K562 (cell line): ENCODE measurements around the gene RING1. TPM values are rescaled to one million over a fixed set of nuclear protein-coding genes. Genes with fewer than 3 reads are reported as not detected.
A peak's percentile ranks its signal among the peaks of the same experiment; 100 is the strongest.

Source experiments
- CBX3 ChIP-seq, 2 experiments: IDR thresholded peaks; 1 replicate in 1 of 2; 2 replicates in 1 of 2; pipeline ENCODE4 v1.6.1; 2012; ENCODE audit warnings: inconsistent platforms in 2 of 2, low read length in 2 of 2, borderline replicate concordance in 1 of 2, control low read depth in 1 of 2
- ELF2 ChIP-seq: fragments of 250-450 bp; sonication (Bioruptor Pico); IDR thresholded peaks from 2 replicates; pipeline ENCODE4 v1.5.0; 2021; ENCODE audit warnings: mild to moderate bottlenecking
- ETV1 ChIP-seq: fragments of 450-650 bp; conservative IDR thresholded peaks from 2 replicates; pipeline ENCODE4 v1.6.1; 2016; ENCODE audit warnings: missing genetic modification characterization, control low read depth, low read depth, missing compliant biosample characterization
- FOXA1 ChIP-seq: fragments of 450-650 bp; IDR thresholded peaks from 2 replicates; pipeline ENCODE4 v1.6.1; 2016; ENCODE audit warnings: mild to moderate bottlenecking, borderline replicate concordance
- PBX2 ChIP-seq, 2 experiments: IDR thresholded peaks in 1 of 2; conservative IDR thresholded peaks in 1 of 2; 2 replicates each; pipeline ENCODE4 v1.6.1; 2016; ENCODE audit warnings: low read depth in 2 of 2, mild to moderate bottlenecking in 1 of 2, missing compliant biosample characterization in 1 of 2, missing genetic modification characterization in 1 of 2, moderate library complexity in 1 of 2
- POLR3A ChIP-seq: IDR thresholded peaks from 2 replicates; pipeline ENCODE4 v1.6.1; 2011; ENCODE audit warnings: borderline replicate concordance, mild to moderate bottlenecking, moderate library complexity; ENCODE audit not compliant: insufficient read length, insufficient read depth; ENCODE audit errors: extremely low read depth
- PRPF4 ChIP-seq: fragments of 200-400 bp; formaldehyde crosslinking; IDR thresholded peaks from one replicate; pipeline ENCODE4 v1.6.1; 2017; ENCODE audit warnings: low read length, low read depth, mild to moderate bottlenecking; ENCODE audit not compliant: insufficient read depth, poor library complexity, severe bottlenecking
- RCOR1 ChIP-seq, 2 experiments: IDR thresholded peaks; 2 replicates each; pipeline ENCODE4 v1.6.1; 2012; ENCODE audit warnings: low read depth in 2 of 2, low read length in 2 of 2, borderline replicate concordance in 1 of 2, improper control_type of control experiment in 1 of 2
- ZNF175 ChIP-seq: fragments of 200-800 bp; sonication (Bioruptor generic); IDR thresholded peaks from 2 replicates; pipeline ENCODE4 v1.6.1; 2016; ENCODE audit warnings: low read depth, mild to moderate bottlenecking, missing genetic modification characterization, missing compliant biosample characterization
- ZNF217 ChIP-seq: sonication (generic); formaldehyde crosslinking; IDR thresholded peaks from 2 replicates; pipeline ENCODE4 v1.8.0; 2022; ENCODE audit warnings: mild to moderate bottlenecking, missing genetic modification reagents
- ZNF707 ChIP-seq: fragments of 250-450 bp; sonication (Bioruptor Pico); conservative IDR thresholded peaks from 2 replicates; pipeline ENCODE4 v1.8.0; 2022; ENCODE audit warnings: inconsistent platforms, mild to moderate bottlenecking, moderate library complexity
- ZNF77 ChIP-seq: fragments of 250-450 bp; sonication (Bioruptor Pico); IDR thresholded peaks from 2 replicates; pipeline ENCODE4 v1.5.0; 2020
- polyA plus RNA-seq, 8 experiments: library from polyadenylated mRNA; depleted of rRNA in 4 of 8; stranded (reverse) in 5 of 8; unstranded in 3 of 8; fragments of >200 nt; fragmentation: Nextera tagmentation in 2 of 8; fragmentation: Illumina TruSeq in 1 of 8; extraction: Ambion mirVana in 2 of 8; extraction: Trizol in 1 of 8; gene quantifications; 2 replicates each; pipeline versions ENCODE4 v1.2.1 to v1.2.3, GENCODE V29; 2011 to 2014; ENCODE audit warnings: inconsistent platforms in 1 of 8, missing spikeins in 1 of 8
- total RNA-seq, 7 experiments: library from RNA; depleted of rRNA in 6 of 7; stranded (reverse); fragments of >200 nt in 6 of 7; fragmentation: Illumina TruSeq in 2 of 7; extraction: Trizol in 2 of 7; gene quantifications; 2 replicates each; pipeline versions ENCODE4 v1.2.1 to v1.2.3, GENCODE V29; 2011 to 2021; ENCODE audit warnings: low replicate concordance in 1 of 7
- TF ChIP-seq, protein P1 (sequence below), 3 experiments: fragments of 200-800 bp in 1 of 3; fragments of 250-450 bp in 1 of 3; fragments of 450-650 bp in 1 of 3; sonication (Bioruptor Pico) in 1 of 3; sonication (Bioruptor generic) in 1 of 3; formaldehyde crosslinking in 1 of 3; IDR thresholded peaks; 2 replicates each; pipeline versions ENCODE4 v1.6.1 to v1.8.0; 2016 to 2022; ENCODE audit warnings: mild to moderate bottlenecking in 2 of 3, missing genetic modification characterization in 2 of 3, missing compliant biosample characterization in 1 of 3, moderate library complexity in 1 of 3
- TF ChIP-seq, protein P2 (sequence below): fragments of 450-650 bp; IDR thresholded peaks from one replicate; pipeline ENCODE4 v1.6.1; 2018; ENCODE audit warnings: mild to moderate bottlenecking, moderate library complexity; ENCODE audit not compliant: partially characterized antibody
- TF ChIP-seq, protein P3 (sequence below): fragments of 250-450 bp; sonication (Bioruptor Pico); IDR thresholded peaks from 2 replicates; pipeline ENCODE4 v1.8.0; 2022; ENCODE audit warnings: inconsistent platforms, mild to moderate bottlenecking, moderate library complexity, borderline replicate concordance

RING1 gene
- total and polyA plus RNA-seq, 9 of the 15 experiments (the other 6 are each of a cell fraction or from before 2014, with no cell fraction given), result 4.2 to 59.1 (median 36.9) TPM

DNA sequence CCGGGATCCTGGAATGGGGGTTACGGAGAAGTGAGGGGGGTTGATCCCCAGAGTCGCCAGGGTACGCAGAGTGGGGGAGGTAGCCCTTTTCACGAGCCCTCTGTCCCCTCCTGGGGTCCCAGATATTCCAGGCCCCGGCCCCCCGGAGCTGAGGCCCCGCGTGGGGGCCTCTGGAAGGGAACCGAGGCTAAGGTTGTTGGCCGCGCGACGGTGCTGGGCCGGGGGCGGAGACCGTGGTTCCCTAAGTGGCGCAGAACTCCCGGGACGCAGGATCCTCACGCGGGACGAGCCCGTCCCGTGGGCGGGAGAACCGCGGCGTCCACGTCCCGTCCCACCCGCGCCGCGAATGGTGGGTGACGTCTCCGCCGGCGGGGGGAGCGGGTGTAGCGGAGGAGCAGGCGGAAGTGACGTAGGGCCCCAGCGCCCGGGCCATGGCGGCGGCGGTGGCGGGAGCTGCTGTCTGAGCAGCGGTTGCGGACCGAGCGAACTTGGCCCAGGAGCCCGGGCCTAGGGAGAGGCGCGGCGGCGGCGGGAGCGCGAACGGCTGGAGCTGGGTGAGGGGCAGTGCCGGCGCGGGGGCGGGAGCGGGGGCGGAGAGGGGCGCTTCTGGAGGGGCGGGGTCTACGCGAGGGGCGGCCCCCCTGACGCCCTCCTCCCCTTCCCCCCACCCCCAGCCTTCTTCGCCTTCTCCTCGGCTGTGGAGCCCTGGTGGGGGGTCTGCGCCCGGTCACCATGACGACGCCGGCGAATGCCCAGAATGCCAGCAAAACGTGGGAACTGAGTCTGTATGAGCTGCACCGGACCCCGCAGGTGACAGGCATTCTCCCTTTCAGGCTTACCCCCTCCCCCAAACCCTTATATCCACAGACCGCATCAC, at the start of gene RING1 (continued):
- TF ChIP-seq, protein P1, sequence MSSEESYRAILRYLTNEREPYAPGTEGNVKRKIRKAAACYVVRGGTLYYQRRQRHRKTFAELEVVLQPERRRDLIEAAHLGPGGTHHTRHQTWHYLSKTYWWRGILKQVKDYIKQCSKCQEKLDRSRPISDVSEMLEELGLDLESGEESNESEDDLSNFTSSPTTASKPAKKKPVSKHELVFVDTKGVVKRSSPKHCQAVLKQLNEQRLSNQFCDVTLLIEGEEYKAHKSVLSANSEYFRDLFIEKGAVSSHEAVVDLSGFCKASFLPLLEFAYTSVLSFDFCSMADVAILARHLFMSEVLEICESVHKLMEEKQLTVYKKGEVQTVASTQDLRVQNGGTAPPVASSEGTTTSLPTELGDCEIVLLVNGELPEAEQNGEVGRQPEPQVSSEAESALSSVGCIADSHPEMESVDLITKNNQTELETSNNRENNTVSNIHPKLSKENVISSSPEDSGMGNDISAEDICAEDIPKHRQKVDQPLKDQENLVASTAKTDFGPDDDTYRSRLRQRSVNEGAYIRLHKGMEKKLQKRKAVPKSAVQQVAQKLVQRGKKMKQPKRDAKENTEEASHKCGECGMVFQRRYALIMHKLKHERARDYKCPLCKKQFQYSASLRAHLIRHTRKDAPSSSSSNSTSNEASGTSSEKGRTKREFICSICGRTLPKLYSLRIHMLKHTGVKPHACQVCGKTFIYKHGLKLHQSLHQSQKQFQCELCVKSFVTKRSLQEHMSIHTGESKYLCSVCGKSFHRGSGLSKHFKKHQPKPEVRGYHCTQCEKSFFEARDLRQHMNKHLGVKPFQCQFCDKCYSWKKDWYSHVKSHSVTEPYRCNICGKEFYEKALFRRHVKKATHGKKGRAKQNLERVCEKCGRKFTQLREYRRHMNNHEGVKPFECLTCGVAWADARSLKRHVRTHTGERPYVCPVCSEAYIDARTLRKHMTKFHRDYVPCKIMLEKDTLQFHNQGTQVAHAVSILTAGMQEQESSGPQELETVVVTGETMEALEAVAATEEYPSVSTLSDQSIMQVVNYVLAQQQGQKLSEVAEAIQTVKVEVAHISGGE (CRISPR knock-in tag; IDR thresholded peaks at IDR 0.05), result peak in 2 of 3 experiments; percentile 52 to 86; a peak in 3 of 6 replicates
- TF ChIP-seq ZNF707 (CRISPR knock-in tag), result no peak
- TF ChIP-seq RCOR1 (IDR thresholded peaks at IDR 0.05; ENCODE audit: borderline replicate concordance in 1 of 2, low read depth in 2 of 2, low read length in 2 of 2), result 0 out of 4 replicates have a peak, but pooled peaks of 1 of the 2 experiments have one; percentile 11
- TF ChIP-seq POLR3A, result no peak
- no peak for TF ChIP-seq PBX2 (CRISPR knock-in tag; IDR thresholded peaks at IDR 0.05; ENCODE audit: low read depth)
- no peak for TF ChIP-seq PBX2 (tag; conservative IDR thresholded peaks at IDR 0.05; ENCODE audit: low read depth)
- TF ChIP-seq, protein P2, sequence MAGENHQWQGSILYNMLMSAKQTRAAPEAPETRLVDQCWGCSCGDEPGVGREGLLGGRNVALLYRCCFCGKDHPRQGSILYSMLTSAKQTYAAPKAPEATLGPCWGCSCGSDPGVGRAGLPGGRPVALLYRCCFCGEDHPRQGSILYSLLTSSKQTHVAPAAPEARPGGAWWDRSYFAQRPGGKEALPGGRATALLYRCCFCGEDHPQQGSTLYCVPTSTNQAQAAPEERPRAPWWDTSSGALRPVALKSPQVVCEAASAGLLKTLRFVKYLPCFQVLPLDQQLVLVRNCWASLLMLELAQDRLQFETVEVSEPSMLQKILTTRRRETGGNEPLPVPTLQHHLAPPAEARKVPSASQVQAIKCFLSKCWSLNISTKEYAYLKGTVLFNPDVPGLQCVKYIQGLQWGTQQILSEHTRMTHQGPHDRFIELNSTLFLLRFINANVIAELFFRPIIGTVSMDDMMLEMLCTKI, result no peak
- TF ChIP-seq, protein P3, sequence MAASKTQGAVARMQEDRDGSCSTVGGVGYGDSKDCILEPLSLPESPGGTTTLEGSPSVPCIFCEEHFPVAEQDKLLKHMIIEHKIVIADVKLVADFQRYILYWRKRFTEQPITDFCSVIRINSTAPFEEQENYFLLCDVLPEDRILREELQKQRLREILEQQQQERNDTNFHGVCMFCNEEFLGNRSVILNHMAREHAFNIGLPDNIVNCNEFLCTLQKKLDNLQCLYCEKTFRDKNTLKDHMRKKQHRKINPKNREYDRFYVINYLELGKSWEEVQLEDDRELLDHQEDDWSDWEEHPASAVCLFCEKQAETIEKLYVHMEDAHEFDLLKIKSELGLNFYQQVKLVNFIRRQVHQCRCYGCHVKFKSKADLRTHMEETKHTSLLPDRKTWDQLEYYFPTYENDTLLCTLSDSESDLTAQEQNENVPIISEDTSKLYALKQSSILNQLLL (CRISPR knock-in tag), result no peak
- no peak for TF ChIP-seq ZNF77
- 0 out of 3 replicates have a peak, but pooled peaks of 1 of the 2 experiments have one; percentile 13 for TF ChIP-seq CBX3 (IDR thresholded peaks at IDR 0.05; ENCODE audit: borderline replicate concordance in 1 of 2, low read length in 2 of 2)
- peak; percentile 73 for TF ChIP-seq ETV1 (tag)
- no peak for TF ChIP-seq ZNF175 (CRISPR knock-in tag)
- TF ChIP-seq PRPF4, result peak; percentile 37
- peak; percentile 39; the same call in 1 of the 2 replicates for TF ChIP-seq ELF2
- no peak for TF ChIP-seq ZNF217
- no peak for TF ChIP-seq FOXA1
